Measurements from ENCODE around the gene TXNRD3. TPM values are rescaled to one million over a fixed set of nuclear protein-coding genes. Genes with fewer than 3 reads are reported as not detected.
"Not testable (repeated sequence)": the region's sequence is repeated elsewhere in the genome, so short reads cannot be mapped to it uniquely, and the experiment has no call there.

TXNRD3 gene
- total RNA-seq, 2 experiments from 2014 or later: 0.13 to 0.30 TPM

DNA sequence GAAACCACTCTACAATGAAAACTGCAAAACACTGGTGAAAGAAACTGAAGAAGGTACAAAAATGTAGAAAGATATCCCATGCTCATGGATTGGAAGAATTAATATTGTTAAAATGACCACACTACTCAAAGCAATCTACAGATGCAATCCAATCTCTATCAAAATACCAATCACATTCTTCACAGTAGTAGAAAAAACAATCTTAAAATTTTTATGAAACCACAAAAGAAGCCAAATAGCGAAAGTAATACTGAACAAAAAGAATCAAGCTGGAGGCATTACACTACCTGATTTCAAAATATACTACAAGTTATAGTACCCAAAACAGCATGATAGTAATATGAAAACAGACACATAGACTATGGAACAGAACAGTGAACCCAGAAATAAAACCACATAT lies 36.9 kb downstream of the TXNRD3 start:
- no peak overlapping the region for H3K27ac Mint-ChIP-seq
- DNase-seq: no peak
- ChIA-PET POLR2A (no interaction called here), CTCF (no interaction called here)
- H3K27me3 Mint-ChIP-seq: peaks cover 6% of the 10 kb centered on the region
- no peak overlapping the region for H3K4me3 Mint-ChIP-seq
- no peaks in the 10 kb centered on the region for H3K36me3 Mint-ChIP-seq (ENCODE audit: low read depth)
- H3K4me1 Mint-ChIP-seq: peaks cover 9% of the 10 kb centered on the region
- H3K9me3 Mint-ChIP-seq: no peaks in the 10 kb centered on the region

DNA sequence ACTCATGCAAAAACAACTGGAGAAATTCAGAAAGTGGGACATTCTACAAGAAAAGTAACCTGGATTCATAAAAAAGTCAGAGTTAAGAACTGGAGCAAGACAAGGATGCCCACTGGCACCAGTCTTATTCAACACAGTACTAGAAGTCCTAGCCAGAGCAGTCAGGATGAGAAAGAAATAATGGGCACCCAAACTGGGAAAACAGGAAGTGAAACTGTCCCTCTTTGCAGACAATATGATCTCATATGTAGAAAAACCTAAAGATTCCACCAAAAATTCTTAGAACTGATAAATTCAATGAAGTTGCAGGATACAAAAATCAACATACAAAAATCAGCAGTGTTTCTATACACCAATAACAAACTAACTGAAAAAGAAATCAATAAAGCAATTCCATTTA lies 37.4 kb downstream of the TXNRD3 start:
- CTCF ChIA-PET: no interaction called here
- DNase-seq: no peak
- Mint-ChIP-seq H3K9me3 (no peaks in the 10 kb centered on the region), H3K27me3 (peaks cover 6% of the 10 kb centered on the region), H3K36me3 (ENCODE audit: low read depth) (no peaks in the 10 kb centered on the region), H3K4me1 (peaks cover 13% of the 10 kb centered on the region), H3K27ac (no peak overlapping the region), H3K4me3 (no peak overlapping the region)
- POLR2A ChIA-PET: no interaction called here

DNA sequence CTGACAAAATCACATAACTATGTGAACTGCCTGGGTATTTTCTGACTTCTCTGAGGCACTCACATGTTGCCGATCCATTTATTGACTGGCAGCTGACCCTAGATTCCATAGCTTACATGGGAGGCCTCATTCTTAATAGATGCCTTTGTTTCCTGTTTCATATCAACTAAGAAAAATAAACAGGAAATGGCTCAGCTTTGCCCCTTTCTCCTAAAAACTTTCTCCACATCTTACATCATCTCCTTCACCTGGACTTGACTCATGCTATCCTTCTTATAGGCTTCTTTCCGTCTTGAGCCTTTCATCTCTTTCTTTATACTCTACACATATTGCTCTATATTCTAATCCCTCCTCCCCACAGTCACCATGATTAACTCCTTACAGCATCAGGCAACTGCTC lies 38.0 kb downstream of the TXNRD3 start:
- no peaks in the 10 kb centered on the region for H3K9me3 Mint-ChIP-seq
- H3K27ac Mint-ChIP-seq: no peak overlapping the region
- H3K4me3 Mint-ChIP-seq: no peak overlapping the region
- no peak for DNase-seq
- ChIA-PET POLR2A (no interaction called here), CTCF (no interaction called here)
- peaks cover 17% of the 10 kb centered on the region for H3K4me1 Mint-ChIP-seq
- no peaks in the 10 kb centered on the region for H3K36me3 Mint-ChIP-seq (ENCODE audit: low read depth)
- peaks cover 6% of the 10 kb centered on the region for H3K27me3 Mint-ChIP-seq

DNA sequence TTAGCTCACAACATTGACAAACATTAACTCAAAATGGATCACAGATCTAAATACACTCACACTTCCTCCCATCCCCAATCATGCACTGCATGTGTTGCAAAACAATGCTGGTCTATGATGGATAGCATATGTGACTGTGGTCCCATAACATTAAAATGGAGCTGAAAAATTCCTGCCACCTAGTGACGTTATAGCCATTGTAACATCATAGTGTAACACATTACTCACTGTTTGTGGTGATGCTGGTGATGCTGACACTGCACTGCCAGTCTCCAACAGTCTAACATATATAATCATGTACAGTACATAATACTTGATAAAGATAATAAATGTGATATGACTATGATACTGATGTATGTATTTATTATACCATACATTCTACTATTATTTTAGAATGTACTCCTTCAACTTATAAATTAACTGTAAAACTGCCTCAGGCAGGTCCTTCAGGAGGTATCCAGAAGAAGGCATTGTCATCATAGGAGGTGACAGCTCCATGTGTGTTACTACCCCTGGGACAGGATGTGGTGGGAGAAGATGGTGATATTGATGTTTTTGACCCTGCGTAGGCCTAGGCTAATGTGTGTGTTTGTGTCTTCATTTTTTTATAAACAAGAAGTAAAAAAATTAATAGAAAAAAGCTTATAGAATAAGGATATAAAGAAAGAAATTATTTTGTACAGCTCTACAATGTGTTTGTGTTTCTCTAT lies 41.3 kb downstream of the TXNRD3 start:
- no peak overlapping the region for H3K4me3 Mint-ChIP-seq
- H3K27ac Mint-ChIP-seq: no peak overlapping the region
- CTCF ChIA-PET: interaction anchor here (0.6 to 1.2 kb wide), 2 partner anchors 91 to 1370 kb away, joined by 3 to 8 read pairs; no protein-coding TSS in a partner anchor

DNA sequence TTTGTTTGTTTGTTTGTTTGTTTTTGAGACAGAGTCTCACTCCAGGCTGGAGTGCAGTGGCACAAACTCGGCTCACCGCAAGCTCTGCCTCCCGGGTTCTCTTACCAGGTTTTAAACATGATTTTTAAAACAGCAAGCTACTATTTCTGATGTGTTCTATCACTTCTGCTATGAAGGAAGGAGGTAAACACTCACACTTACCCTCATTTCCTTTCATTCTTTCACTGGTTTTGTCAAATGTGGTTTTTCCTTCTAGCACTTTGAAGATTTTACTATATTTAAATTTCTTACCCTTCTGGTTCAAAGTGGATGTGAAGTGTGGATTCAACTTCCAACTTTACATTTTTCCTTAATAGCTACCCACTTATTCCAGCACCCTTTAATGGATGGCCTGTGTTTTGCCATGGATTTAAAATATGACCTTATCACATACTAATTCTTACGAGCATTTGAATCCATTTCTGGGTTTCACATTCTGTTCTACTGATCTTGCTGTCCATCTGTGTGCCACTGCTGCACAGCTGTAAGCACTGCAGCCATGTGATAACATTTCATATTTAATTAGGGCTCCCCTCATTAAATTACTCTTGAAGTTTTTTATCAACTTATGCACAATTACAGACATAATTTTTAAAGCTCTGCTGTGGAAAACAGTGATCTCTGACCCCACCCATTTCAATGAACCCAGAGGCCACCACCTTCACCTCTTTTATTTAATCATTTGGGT lies 42.3 kb downstream of the TXNRD3 start:
- no peak for DNase-seq
- CTCF ChIA-PET: interaction anchor here (0.6 to 1.2 kb wide), 4 partner anchors 90 to 1369 kb away, joined by 3 to 8 read pairs (median 4); no protein-coding TSS in a partner anchor
- Mint-ChIP-seq H3K27ac (no peak overlapping the region), H3K4me1 (peaks cover 19% of the 10 kb centered on the region), H3K4me3 (no peak overlapping the region), H3K36me3 (ENCODE audit: low read depth) (no peaks in the 10 kb centered on the region), H3K27me3 (peaks cover 3% of the 10 kb centered on the region), H3K9me3 (no peaks in the 10 kb centered on the region)
- POLR2A ChIA-PET: no interaction called here

More for the DNA sequence above, 41.3 kb downstream of the TXNRD3 start:
- H3K27me3 Mint-ChIP-seq: peaks cover 4% of the 10 kb centered on the region
- DNase-seq: no peak
- no peaks in the 10 kb centered on the region for H3K36me3 Mint-ChIP-seq (ENCODE audit: low read depth)
- no peaks in the 10 kb centered on the region for H3K9me3 Mint-ChIP-seq
- POLR2A ChIA-PET: no interaction called here
- H3K4me1 Mint-ChIP-seq: peaks cover 17% of the 10 kb centered on the region

DNA sequence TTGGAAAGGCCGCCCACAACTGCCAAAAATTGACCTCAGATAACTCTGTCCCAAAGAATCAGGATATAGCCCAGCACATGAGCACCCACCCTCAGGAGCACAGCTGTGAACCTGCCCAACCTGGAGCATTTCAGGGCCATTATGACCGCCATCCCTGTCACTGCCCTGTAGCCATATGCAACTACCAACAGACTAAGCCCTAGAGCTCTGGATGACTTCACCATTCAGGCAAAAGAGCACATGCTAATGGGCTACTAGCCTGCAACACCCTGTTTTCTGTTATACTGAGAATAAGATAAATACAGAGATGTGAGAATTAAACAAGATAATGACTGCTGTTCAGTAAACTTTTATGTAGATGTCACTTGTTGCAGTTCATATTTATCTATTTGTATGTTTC lies 45.0 kb downstream of the TXNRD3 start:
- H3K4me1 Mint-ChIP-seq: peaks cover 24% of the 10 kb centered on the region
- H3K4me3 Mint-ChIP-seq: no peak overlapping the region
- ChIA-PET POLR2A (no interaction called here), CTCF (no interaction called here)
- H3K9me3 Mint-ChIP-seq: no peaks in the 10 kb centered on the region
- H3K36me3 Mint-ChIP-seq (ENCODE audit: low read depth): no peaks in the 10 kb centered on the region
- no peak overlapping the region for H3K27ac Mint-ChIP-seq
- peaks cover 3% of the 10 kb centered on the region for H3K27me3 Mint-ChIP-seq
- DNase-seq: no peak

DNA sequence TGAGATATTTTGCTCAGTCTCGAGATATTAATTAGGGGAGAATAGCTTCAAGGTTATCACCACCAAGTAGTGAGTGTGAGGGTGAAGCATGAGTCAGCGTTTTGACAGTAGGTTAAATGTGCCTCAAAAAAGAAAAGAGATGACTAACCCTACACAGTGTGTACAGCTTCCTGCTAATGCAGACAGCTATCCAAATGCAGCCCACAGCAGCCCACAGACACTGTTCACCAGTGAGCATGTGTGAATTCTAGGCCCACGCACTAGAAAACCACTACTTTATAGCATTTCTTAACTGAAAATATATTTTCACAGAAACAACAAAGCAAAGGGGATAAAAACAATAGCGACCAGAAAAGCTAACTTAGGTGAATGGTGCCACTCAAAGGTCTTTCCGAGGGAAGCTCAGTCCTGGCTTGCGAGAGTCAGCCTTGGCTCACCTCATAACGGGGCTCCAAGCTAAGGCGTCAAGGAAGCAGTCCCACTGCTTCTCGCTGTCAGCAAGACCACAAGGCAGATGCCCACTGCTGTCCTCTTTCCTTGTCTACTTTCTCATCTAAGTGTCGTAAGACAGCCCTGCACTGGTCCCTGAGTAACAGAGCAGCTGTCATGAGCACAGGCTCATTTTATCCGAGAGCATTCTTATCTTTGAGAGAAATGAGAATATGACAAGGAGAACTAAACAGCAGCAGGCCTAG lies 47.6 kb downstream of the TXNRD3 start:
- no peaks in the 10 kb centered on the region for H3K36me3 Mint-ChIP-seq (ENCODE audit: low read depth)
- no peaks in the 10 kb centered on the region for H3K9me3 Mint-ChIP-seq
- DNase-seq: peak; percentile 32
- H3K27me3 Mint-ChIP-seq: peaks cover 4% of the 10 kb centered on the region
- peaks cover 11% of the 10 kb centered on the region for H3K4me1 Mint-ChIP-seq
- POLR2A ChIA-PET: no interaction called here
- no peak overlapping the region for H3K4me3 Mint-ChIP-seq
- CTCF ChIA-PET: interaction anchor here (1.2 kb wide), 1 partner anchor 84 kb away, joined by 4 read pairs; no protein-coding TSS in a partner anchor
- no peak overlapping the region for H3K27ac Mint-ChIP-seq

DNA sequence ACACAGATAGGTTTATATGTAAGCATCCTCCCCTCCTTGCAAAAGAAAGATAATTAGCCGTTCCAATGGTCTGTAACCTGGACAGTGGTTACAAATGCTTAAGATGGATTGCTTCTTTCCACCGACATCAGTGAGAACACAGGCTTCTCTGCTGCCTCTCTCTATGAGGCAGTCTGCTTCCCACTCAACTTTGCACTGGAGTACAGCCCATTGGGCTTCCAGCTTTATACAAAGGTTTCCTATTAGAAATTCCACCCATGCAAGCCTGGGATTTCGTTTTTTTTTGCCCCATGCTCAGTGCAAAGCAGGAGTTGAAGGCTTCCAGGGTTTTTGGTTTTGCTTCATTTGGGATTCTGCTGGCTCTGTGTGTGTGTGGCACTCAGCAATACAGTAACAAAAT lies 48.9 kb downstream of the TXNRD3 start:
- ChIA-PET CTCF (no interaction called here), POLR2A (no interaction called here)
- Mint-ChIP-seq H3K4me1 (peaks cover 9% of the 10 kb centered on the region), H3K4me3 (no peak overlapping the region), H3K9me3 (no peaks in the 10 kb centered on the region), H3K36me3 (ENCODE audit: low read depth) (no peaks in the 10 kb centered on the region), H3K27me3 (peaks cover 14% of the 10 kb centered on the region), H3K27ac (no peak overlapping the region)
- no peak for DNase-seq

DNA sequence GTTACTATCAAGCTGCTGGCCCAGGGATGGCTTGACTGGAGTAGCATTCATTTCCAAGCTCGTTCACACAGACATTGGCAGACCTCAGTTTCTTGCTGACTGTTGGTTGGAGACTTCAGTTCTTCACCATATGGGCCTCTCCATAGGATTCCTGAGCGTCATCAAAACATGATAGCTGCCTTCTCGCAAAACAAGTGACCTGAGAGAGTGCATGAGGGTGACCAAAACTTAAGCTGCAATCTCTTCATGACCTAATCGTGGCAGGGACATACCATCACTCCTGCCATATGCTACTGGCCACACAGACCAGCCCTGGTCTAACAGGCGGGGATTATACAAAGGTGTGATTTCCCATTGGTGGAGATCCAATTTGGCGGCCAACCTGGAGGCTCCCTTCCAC lies 50.2 kb downstream of the TXNRD3 start:
- H3K4me1 Mint-ChIP-seq: peaks cover 9% of the 10 kb centered on the region
- ChIA-PET CTCF (no interaction called here), POLR2A (no interaction called here)
- DNase-seq: no peak
- H3K36me3 Mint-ChIP-seq (ENCODE audit: low read depth): no peaks in the 10 kb centered on the region
- H3K9me3 Mint-ChIP-seq: no peaks in the 10 kb centered on the region
- H3K27me3 Mint-ChIP-seq: peaks cover 14% of the 10 kb centered on the region
- no peak overlapping the region for H3K4me3 Mint-ChIP-seq
- H3K27ac Mint-ChIP-seq: no peak overlapping the region

DNA sequence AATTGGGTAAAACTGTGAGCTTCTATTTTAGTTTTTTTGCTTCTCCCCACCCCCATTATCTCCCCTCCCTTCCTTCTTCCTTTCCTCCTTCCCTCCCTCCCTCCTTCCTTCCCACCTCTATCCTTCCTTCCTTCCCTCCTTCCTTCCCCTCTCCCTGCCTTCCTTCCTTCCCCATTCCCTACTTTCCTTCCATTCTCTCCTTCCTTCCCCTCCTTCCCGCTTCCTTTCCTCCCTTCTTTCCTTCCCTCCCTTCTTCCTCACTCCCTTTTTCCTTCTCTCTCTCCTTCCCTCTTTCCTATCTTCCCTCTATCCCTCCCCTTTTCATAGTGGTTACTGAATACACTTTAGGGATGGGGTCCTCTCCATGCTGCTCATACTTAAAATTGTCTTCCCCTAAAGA lies 55.8 kb downstream of the TXNRD3 start:
- no peaks in the 10 kb centered on the region for H3K4me1 Mint-ChIP-seq
- no peak overlapping the region for H3K4me3 Mint-ChIP-seq
- no peaks in the 10 kb centered on the region for H3K36me3 Mint-ChIP-seq (ENCODE audit: low read depth)
- no peaks in the 10 kb centered on the region for H3K9me3 Mint-ChIP-seq
- POLR2A ChIA-PET: no interaction called here
- CTCF ChIA-PET: no interaction called here
- no peak for DNase-seq
- no peak overlapping the region for H3K27ac Mint-ChIP-seq
- H3K27me3 Mint-ChIP-seq: peaks cover 20% of the 10 kb centered on the region

DNA sequence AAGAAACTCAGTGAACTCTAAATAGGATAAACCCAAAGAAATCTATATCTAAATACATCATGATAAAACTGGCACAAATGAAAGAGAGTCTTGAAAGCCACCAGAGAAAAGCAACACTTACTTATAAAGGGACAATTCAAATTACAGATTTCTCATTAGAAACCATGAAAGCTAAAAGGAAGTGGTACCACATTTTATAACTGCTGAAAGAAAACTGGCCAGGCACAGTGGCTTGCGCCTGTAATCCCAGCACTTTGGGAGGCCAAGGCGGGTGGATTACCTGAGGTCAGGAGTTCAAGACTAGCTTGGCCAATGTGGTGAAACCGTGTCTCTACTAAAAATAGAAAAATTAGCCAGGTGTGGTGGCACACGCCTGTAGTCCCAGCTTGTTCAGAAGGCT lies 59.4 kb downstream of the TXNRD3 start:
- DNase-seq; H3K36me3 Mint-ChIP-seq (ENCODE audit: low read depth); H3K4me3 Mint-ChIP-seq; H3K4me1 Mint-ChIP-seq; H3K9me3 Mint-ChIP-seq; POLR2A ChIA-PET; H3K27ac Mint-ChIP-seq; CTCF ChIA-PET: not testable (repeated sequence)
- H3K27me3 Mint-ChIP-seq: peaks cover 10% of the 10 kb centered on the region

DNA sequence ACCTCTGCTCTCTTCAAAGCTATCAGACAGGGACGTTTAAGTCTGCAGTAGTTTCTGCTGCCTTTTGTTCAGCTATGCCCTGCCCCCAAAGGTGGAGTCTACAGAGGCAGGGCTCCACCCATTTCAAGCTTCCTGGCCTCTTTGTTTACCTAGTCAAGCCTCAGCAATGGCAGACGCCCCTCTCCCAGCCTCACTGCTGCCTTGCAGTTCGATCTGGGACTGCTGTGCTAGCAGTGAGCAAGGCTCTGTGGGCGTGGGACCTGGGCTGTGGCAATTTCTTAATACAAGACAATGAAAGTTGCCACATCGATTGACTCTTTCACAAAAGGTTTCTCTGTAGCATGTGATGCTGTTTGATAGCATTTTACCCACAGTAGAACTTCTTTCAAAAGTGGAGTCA lies 63.4 kb downstream of the TXNRD3 start:
- H3K27ac Mint-ChIP-seq; H3K9me3 Mint-ChIP-seq; H3K4me3 Mint-ChIP-seq; DNase-seq; H3K4me1 Mint-ChIP-seq; CTCF ChIA-PET; H3K36me3 Mint-ChIP-seq (ENCODE audit: low read depth); POLR2A ChIA-PET: not testable (repeated sequence)
- H3K27me3 Mint-ChIP-seq: peaks cover 20% of the 10 kb centered on the region

DNA sequence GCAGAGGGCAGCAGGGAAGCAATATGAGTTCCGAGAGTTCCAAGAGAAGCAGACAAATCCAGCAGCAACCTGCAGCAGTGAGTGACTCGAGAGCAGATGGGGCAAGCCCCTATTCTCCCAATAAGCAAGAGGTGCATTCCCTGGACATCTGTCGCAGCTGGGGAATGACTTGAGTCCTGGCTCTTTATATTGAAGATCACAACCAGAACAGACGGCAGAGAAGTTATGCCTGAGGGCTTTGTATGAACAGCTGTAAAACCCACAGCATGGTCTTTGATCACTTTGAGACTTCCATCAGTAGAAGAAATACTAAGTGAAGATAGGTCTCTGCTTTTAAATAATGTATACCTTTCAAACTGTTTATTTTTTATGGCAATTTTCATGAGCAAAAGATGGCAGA lies 72.6 kb downstream of the TXNRD3 start:
- H3K4me3 Mint-ChIP-seq: no peak overlapping the region
- POLR2A ChIA-PET: no interaction called here
- CTCF ChIA-PET: no interaction called here

More for the DNA sequence above, 72.6 kb downstream of the TXNRD3 start:
- no peak for DNase-seq
- Mint-ChIP-seq H3K4me1 (no peaks in the 10 kb centered on the region), H3K27me3 (peaks cover 17% of the 10 kb centered on the region), H3K9me3 (no peaks in the 10 kb centered on the region), H3K27ac (no peak overlapping the region), H3K36me3 (ENCODE audit: low read depth) (no peaks in the 10 kb centered on the region)
